Measurements from ENCODE around the gene CSTF1.

DNA sequence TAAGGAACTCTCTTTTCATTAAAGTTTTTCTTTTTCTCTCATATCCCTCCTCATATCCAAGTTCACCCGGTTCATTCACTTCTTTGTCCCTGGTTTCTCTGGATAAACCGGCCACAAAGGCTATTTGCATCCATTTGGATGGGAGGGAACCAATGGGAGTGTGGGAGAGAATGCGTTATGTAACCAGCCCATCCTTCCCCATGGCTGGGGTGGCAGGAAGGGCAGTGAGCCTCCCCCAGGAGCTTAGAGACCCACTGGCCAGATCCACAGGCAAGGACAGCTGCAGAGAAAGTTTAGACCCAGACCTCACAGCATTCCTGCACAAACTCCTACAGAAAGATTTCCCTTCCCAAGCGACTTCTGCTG, 30.4 kb downstream of the CSTF1 start:
- TF ChIP-seq, protein P1, sequence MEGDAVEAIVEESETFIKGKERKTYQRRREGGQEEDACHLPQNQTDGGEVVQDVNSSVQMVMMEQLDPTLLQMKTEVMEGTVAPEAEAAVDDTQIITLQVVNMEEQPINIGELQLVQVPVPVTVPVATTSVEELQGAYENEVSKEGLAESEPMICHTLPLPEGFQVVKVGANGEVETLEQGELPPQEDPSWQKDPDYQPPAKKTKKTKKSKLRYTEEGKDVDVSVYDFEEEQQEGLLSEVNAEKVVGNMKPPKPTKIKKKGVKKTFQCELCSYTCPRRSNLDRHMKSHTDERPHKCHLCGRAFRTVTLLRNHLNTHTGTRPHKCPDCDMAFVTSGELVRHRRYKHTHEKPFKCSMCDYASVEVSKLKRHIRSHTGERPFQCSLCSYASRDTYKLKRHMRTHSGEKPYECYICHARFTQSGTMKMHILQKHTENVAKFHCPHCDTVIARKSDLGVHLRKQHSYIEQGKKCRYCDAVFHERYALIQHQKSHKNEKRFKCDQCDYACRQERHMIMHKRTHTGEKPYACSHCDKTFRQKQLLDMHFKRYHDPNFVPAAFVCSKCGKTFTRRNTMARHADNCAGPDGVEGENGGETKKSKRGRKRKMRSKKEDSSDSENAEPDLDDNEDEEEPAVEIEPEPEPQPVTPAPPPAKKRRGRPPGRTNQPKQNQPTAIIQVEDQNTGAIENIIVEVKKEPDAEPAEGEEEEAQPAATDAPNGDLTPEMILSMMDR (IDR thresholded peaks at IDR 0.05): no peak
- TF ChIP-seq POLR2A (IDR thresholded peaks at IDR 0.05): no peak

Data from Peyer's patch (tissue), 4 donors.